ENCODE data around the gene GTF2H2.
"Not testable (repeated sequence)": the region's sequence is repeated elsewhere in the genome, so short reads cannot be mapped to it uniquely, and the experiment has no call there.

DNA sequence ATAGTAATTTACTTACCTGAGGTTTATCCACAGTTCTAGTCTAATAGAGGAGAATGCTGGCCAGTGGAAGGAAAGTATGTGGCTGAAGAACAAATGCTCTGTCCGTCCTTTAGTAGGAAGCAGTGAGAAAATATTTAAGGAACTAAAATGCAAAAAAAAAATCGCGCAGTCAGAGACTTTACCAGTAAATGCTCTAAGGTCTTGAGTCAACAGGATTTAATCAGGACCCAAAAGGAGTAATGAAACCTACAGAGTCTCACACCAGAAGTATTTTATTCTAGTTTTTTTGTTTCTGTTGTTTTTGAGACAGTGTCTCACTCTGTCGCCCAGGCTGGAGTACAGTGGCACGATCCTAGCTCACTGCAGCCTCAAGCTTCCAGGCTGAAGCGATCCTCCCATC lies 46.8 kb downstream of the GTF2H2 start:
- TF ChIP-seq, protein P1, sequence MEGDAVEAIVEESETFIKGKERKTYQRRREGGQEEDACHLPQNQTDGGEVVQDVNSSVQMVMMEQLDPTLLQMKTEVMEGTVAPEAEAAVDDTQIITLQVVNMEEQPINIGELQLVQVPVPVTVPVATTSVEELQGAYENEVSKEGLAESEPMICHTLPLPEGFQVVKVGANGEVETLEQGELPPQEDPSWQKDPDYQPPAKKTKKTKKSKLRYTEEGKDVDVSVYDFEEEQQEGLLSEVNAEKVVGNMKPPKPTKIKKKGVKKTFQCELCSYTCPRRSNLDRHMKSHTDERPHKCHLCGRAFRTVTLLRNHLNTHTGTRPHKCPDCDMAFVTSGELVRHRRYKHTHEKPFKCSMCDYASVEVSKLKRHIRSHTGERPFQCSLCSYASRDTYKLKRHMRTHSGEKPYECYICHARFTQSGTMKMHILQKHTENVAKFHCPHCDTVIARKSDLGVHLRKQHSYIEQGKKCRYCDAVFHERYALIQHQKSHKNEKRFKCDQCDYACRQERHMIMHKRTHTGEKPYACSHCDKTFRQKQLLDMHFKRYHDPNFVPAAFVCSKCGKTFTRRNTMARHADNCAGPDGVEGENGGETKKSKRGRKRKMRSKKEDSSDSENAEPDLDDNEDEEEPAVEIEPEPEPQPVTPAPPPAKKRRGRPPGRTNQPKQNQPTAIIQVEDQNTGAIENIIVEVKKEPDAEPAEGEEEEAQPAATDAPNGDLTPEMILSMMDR (conservative IDR thresholded peaks at IDR 0.05; ENCODE audit: low read depth, low read length): not testable (repeated sequence)
- not testable (repeated sequence) for TF ChIP-seq POLR2A, CHD1, SMC3 (IDR thresholded peaks at IDR 0.05; ENCODE audit: low read depth, low read length)
